Renal cortical epithelial cell (primary cell): ENCODE results near the gene TSPY9. TPM values are rescaled to one million over a fixed set of nuclear protein-coding genes. Genes with fewer than 3 reads are reported as not detected.
"Not testable (repeated sequence)": the region's sequence is repeated elsewhere in the genome, so short reads cannot be mapped to it uniquely, and the experiment has no call there.

Experiments
- DNase-seq: peaks from one replicate; pipeline ENCODE4 v3.0.0-alpha.2; 2011; ENCODE audit warnings: low read depth
- total RNA-seq: library from RNA; depleted of rRNA; stranded (reverse); fragments of >200 nt; gene quantifications from 2 replicates; pipeline ENCODE4 v1.2.3, GENCODE V29; 2014

Gene TSPY9, protein sequence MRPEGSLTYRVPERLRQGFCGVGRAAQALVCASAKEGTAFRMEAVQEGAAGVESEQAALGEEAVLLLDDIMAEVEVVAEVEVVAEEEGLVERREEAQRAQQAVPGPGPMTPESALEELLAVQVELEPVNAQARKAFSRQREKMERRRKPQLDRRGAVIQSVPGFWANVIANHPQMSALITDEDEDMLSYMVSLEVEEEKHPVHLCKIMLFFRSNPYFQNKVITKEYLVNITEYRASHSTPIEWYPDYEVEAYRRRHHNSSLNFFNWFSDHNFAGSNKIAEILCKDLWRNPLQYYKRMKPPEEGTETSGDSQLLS
- not detected in 2 replicates for total RNA-seq

DNA sequence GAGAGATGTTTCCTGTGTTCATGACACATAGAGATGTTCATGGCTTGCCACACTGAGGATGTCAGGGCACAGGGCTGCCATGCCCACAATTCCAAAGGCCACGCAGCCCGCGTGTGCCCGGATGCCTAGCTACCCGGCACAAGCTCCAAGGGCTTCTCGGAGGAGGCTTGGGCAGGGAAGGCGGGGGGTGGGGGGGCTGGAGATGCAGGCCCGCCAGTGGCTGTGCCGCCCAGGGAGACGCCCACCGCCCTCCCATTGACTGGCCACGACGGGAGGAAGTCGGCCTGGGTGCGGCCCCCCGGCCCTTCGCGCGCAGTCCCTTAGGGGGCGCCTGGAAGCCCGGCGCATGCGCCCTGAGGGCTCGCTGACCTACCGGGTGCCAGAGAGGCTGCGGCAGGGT lies at the start of gene TSPY9:
Gene TSPY9, plus strand, starts transcription at position 301 of the 400 bp plus-strand sequence. Its CDS starts 46 bp downstream, at position 347.
- DNase-seq: not testable (repeated sequence)

DNA sequence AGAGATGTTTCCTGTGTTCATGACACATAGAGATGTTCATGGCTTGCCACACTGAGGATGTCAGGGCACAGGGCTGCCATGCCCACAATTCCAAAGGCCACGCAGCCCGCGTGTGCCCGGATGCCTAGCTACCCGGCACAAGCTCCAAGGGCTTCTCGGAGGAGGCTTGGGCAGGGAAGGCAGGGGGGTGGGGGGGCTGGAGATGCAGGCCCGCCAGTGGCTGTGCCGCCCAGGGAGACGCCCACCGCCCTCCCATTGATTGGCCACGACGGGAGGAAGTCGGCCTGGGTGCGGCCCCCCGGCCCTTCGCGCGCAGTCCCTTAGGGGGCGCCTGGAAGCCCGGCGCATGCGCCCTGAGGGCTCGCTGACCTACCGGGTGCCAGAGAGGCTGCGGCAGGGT lies 20.4 kb upstream of the TSPY9 start, which contains the start of gene TSPY1:
Gene TSPY1, plus strand, starts transcription at position 301 of the 400 bp plus-strand sequence. Its CDS starts 46 bp downstream, at position 347.
- not testable (repeated sequence) for DNase-seq

DNA sequence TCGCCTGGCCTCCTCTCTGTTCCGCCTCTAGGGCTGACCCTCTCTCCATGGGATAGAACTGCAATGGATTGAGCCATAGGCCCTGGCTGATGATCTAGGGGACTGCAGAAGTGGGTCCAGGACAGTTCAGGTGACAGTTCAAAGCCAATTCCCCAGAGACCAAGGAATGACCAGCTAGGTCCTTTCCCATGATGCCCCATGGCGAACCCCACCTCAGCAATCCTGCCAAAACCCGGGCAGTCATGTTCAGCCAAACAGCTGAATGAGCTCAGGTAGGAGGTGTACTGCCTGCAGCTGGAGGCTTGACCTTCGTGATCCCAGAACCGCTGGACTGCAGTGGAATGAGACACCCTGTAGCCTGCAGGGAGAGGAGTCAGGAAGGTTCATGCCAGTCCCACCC lies 17.3 kb downstream of the TSPY9 start:
- DNase-seq: not testable (repeated sequence)

DNA sequence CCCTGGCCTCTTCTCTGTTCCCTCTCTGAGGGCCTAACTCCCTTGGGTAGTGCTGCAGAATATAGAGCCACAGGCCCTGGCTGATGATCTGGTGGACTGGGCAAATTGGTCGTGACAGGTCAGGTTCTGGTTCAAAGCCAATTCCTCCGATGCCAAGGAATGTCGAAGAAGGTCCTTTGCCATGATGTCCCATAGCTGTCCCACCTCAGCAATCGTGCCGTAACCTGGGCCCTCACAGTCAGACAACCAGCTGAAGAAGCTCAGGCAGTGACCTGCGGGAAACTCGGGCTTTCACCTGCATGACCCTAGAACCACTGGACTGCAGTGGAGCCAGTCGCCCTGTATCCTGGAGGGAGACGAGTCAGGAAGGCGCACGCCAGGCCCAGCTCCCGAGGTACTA lies 29.2 kb downstream of the TSPY9 start:
- not testable (repeated sequence) for DNase-seq

DNA sequence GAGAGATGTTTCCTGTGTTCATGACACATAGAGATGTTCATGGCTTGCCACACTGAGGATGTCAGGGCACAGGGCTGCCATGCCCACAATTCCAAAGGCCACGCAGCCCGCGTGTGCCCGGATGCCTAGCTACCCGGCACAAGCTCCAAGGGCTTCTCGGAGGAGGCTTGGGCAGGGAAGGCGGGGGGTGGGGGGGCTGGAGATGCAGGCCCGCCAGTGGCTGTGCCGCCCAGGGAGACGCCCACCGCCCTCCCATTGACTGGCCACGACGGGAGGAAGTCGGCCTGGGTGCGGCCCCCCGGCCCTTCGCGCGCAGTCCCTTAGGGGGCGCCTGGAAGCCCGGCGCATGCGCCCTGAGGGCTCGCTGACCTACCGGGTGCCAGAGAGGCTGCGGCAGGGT lies 40.5 kb downstream of the TSPY9 start, which contains the start of gene TSPY10:
Gene TSPY10, plus strand, starts transcription at position 301 of the 400 bp plus-strand sequence. Its CDS starts 46 bp downstream, at position 347.
- not testable (repeated sequence) for DNase-seq

Other genes starting within 250 kb of the TSPY9 start
- gene TSPY4, start 149.8 kb upstream of the TSPY9 start, total RNA-seq: not detected in 2 replicates
- not detected in 2 replicates for gene TSPY8, start 129.5 kb upstream of the TSPY9 start, total RNA-seq
- not detected in 2 replicates for gene TSPY3, start 88.8 kb upstream of the TSPY9 start, total RNA-seq
- not detected in 2 replicates for gene TSPY1, start 20.3 kb upstream of the TSPY9 start, total RNA-seq
- gene TSPY10, start 40.6 kb downstream of the TSPY9 start, total RNA-seq: not detected in 2 replicates